Measurements from ENCODE around the gene CLEC7A.

GRCh38 chr12:10069099-10069498 is 60.9 kb downstream of the CLEC7A start:
- TF ChIP-seq, protein P1, sequence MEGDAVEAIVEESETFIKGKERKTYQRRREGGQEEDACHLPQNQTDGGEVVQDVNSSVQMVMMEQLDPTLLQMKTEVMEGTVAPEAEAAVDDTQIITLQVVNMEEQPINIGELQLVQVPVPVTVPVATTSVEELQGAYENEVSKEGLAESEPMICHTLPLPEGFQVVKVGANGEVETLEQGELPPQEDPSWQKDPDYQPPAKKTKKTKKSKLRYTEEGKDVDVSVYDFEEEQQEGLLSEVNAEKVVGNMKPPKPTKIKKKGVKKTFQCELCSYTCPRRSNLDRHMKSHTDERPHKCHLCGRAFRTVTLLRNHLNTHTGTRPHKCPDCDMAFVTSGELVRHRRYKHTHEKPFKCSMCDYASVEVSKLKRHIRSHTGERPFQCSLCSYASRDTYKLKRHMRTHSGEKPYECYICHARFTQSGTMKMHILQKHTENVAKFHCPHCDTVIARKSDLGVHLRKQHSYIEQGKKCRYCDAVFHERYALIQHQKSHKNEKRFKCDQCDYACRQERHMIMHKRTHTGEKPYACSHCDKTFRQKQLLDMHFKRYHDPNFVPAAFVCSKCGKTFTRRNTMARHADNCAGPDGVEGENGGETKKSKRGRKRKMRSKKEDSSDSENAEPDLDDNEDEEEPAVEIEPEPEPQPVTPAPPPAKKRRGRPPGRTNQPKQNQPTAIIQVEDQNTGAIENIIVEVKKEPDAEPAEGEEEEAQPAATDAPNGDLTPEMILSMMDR (IDR thresholded peaks at IDR 0.05; ENCODE audit: poor library complexity): no peak
- no peak for TF ChIP-seq EZH2phosphoT487 (IDR thresholded peaks at IDR 0.05; ENCODE audit: low read depth, severe bottlenecking, unreplicated experiment)

Data from hepatocyte (in vitro differentiated cells).